H54 (cell line): Measurements from ENCODE around the gene ABCA4.
A peak's percentile ranks its signal among the peaks of the same experiment; 100 is the strongest.
"Not testable (repeated sequence)": the region's sequence is repeated elsewhere in the genome, so short reads cannot be mapped to it uniquely, and the experiment has no call there.

Experiments used
- DNase-seq: peaks from one replicate; pipeline ENCODE4 v3.0.0; 2011; ENCODE audit warnings: low spot score, mixed read lengths; ENCODE audit not compliant: insufficient read length
- FAIRE-seq: peaks from 3 replicates; lab custom pipeline; 2011; peaks lifted over from hg19 to GRCh38; lab: Jason Lieb, UNC
- POLR2A ChIP-seq: IDR thresholded peaks from 2 replicates; pipeline ENCODE4 v1.6.1; 2011; ENCODE audit warnings: low read depth, mild to moderate bottlenecking, low read length

ABCA4 gene

DNA sequence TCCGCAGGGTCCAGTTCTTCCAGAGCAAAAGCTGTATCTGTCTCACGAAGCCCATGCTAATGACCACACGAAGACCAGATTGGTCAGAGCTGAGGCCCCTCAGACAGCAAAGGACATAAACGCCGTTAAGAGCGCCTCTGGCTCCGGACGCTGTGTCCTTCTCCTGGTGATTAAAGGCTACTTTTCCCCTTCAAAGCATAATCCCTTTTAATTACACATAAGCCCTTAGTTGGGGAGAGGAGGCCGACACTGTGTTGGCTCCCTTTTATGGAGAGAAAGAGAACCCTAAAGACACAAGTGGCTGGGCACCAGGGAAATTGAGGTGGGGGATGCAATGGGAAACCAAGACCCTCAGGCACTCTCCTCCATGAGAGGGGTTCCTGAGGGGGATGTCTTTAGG lies at the start of gene ABCA4:
ABCA4 (minus strand) TSS at position 158 of the 400 bp plus-strand sequence; CDS start at position 55, 103 bp downstream.
- TF ChIP-seq POLR2A = no peak
- FAIRE-seq = no peak
- DNase-seq = no peak

DNA sequence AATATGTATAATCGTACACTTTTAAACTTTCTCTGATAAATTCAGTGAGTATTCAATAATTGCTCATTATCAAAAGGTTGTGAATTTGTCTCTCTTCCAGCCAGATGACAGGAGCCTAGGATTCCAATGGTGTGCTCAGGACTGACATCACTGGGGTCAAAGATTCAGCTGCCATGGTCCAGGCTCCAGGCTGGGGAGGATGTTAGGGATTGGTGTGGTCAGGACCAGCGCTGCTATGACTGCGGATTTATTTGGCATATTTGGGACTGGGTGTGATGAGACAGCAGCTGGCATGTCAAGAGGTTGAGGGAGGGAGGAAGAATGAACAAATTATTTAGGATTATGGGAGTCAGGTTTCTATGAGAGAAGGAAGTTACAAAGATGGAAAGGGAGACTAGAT lies 48.2 kb upstream of the ABCA4 start:
- no peak for TF ChIP-seq POLR2A
- no peak for FAIRE-seq
- DNase-seq = no peak

DNA sequence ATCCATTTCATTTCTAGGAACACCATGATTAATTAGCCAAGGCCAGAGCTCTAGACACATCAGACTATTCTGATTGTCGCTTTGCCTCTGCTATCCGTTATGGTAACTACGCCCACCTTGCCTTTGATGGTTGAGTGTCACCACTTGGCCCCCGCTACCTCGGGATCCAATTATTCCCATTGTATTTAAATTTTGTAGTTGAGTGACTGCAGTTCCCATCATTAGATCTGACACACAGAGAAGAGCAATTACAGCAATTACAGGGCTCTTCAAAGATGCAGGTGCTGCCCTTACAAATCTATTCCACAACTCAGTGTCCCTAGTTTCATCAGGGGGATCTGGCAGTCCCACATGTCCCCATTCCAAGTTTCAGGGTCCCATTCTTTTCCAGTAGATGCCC lies 44.9 kb upstream of the ABCA4 start:
- TF ChIP-seq POLR2A = no peak
- FAIRE-seq = no peak
- no peak for DNase-seq

DNA sequence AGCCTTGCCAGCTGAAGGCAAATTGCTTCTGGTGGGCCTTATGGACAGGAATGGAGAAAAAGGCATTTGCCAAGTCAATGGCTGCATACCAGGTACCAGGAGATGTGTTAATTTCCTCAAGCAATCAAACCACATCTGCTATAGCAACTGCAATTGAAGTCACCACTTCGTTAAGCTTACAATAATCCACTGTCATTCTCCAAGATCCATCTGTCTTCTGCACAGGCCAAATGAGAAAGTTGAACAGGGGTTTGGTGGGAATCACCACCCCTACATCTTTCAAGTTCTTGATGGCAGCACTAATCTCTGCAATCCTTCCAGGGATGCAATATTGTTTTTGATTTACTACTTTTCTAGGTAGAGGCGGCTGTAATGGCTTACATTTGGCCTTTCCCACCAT lies 43.9 kb upstream of the ABCA4 start:
- not testable (repeated sequence) for DNase-seq, FAIRE-seq

DNA sequence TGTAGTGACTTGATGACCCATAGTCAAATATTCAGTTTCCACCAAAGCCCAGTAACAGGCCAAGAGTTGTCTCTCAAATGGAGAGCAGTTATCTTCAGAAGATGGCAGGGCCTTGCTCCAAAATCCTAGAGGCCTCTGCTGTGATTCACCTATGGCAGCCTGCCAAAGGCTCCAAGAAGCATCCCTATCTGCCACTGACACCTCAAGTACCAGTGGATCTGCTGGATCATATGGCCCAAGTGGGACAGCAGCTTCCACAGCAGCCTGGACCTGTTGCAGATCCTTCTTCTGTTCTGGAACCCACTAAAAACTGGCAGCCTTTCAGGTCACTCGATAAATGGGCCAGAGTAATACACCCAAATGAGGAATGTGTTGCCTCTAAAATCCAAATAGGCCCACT lies 43.2 kb upstream of the ABCA4 start:
- not testable (repeated sequence) for FAIRE-seq, DNase-seq

DNA sequence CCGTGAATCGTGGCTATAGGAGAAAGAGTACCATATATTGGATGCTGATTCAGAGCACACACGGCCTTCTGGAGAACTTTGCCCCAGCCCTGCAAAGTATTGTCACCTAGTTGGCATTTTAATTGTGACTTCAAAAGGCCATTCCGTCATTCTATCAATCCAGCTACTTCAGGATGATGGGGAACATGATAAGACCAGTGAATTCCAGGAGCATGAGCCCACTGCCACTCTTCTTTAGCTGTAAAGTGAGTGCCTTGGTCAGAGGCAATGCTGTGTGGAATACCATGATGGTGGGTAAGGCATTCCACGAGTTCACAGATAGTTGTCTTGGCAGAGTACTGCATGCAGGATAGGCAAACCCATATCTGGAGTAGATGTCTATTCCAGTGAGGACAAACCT lies 42.3 kb upstream of the ABCA4 start:
- not testable (repeated sequence) for DNase-seq, FAIRE-seq

DNA sequence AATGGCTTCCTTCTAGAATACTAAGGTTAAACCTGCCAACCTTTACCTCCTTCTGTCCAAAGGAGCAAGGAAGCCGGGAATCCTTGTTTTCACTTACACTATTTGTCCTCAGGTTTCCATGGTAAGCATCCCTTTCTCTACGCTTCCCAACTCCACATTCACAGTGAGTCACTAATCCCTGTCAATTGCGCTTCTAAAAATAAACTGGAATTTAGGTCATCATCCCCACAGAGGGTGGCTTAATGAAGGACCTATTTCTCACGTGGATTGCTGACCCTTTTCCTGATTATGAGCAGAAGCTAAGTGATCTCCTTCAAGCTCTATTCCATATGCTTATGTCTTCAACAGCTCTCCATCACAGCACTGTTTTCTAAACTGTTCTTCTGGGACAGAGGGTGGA lies 39.9 kb upstream of the ABCA4 start:
- peak; percentile 23 for DNase-seq
- no peak for TF ChIP-seq POLR2A
- FAIRE-seq = peak; percentile 70

DNA sequence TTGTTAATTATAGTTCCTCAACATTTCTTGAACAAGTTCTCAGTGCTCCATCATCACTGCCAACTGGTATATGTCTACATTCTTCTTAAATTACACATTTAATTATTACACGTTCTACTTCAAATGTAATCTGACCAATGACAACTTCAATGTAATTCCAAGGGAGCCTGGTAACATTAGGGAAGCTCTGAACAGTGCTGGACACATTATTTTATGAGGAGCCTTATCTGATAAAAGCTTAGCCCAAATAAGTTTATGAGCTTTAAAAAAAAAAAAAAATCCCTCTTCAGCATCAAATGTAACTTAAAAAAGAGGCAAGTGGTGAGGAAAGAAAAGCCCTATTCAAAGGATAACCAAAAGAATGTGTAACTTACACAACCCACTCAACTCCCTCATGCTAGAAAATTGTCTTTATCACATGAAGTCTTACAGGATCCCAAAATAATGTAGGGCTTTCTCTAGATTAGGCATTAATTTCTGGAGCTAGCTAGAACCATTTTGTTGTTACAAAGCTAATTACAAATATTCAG lies 35.2 kb upstream of the ABCA4 start:
- DNase-seq (no peak), FAIRE-seq (no peak)
- no peak for TF ChIP-seq POLR2A

DNA sequence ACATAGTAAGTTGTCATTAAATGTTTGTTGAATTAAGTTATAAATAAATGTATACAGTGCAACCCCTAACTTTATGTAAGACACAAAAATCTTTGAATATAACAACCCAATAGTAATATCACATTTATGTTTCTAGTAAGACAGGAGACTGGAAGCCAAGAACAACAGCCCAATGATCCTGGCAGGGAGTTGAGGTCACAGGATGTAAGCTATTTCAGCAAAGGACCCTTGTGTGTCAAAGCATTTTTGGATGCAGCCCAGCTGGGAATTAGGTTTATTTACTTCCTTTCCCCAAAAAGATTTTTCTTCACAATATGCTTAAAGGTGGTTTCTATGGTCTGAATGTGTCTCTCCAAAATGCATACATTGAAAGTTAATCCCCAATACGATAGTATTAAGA lies 34.0 kb upstream of the ABCA4 start:
- TF ChIP-seq POLR2A = no peak
- DNase-seq = no peak
- no peak for FAIRE-seq

DNA sequence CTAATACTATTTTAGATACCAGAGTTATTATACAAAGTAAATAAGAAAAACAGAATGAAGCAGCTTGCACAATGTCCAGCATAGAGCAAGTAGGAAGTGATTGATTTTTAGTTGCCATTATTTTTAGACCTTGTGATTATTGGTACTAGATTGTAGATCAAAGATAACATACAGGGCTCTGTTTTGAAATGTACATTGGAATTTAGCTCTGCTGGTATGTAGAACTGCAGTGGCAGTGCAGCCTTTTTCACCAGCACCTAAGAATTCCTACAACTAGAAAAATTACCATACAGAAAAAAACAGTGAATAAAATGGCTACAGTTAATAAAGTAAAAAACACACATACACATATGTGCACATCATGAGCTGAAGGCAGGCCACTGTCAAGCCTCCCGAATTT lies 32.2 kb upstream of the ABCA4 start:
- DNase-seq (no peak), FAIRE-seq (no peak)
- no peak for TF ChIP-seq POLR2A

DNA sequence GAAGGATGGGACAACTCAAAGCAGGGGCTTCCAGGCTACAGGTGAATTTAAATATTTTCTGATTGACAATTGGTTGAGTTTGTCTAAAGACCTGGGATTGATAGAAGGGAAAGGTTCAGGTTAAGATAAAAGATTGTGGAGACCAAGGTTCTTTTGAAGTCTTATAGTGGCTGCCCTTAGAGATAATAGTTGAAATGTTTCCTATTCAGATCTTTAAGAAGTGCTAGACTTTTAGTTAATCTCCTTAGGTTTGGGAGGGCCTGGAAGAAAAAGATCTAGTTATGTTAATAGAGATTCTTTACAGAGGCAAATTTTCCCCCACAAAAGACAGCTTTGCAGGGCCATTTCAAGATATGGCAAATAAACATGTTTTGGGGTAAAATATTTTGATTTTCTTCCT lies 28.2 kb upstream of the ABCA4 start:
- FAIRE-seq, DNase-seq: not testable (repeated sequence)

DNA sequence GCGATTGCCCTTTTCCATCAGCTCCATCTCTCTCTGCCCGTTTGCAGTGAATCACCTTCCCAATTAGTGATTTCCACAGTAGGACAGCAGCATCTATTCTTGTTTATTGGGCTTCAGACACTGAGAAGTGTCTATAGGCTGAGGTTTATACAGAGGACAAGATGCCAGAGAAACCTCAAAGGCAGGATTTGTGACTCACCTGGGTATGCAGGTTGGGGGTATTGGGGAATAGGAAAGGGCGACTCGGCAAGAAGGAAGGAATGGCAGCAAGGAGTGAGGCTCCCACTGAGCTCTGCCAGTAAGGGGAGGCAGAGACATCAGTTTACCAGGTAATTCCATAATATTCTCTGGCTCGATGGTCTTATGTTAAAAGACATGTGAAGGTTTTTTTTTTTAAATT lies 25.3 kb upstream of the ABCA4 start:
- DNase-seq = no peak
- no peak for FAIRE-seq
- no peak for TF ChIP-seq POLR2A

DNA sequence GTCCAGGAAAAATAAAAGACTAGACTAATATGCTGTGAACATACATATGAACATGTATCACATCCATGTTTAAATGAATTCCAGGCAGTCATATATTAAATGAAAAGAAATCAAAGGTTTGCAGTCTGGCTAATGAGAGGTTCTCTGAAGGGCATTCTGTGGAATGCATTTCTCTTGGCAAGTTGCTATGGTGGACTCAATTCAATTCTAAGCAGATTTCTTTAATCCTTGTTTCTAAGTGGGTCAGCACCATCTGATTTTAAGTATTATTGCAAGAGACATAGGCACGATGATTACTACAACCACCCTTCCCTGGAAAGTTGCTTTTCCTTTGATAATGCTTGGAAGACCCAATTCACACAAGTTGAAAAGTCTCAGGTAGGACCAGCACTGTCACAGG lies 23.9 kb upstream of the ABCA4 start:
- DNase-seq (no peak), FAIRE-seq (no peak)
- no peak for TF ChIP-seq POLR2A

DNA sequence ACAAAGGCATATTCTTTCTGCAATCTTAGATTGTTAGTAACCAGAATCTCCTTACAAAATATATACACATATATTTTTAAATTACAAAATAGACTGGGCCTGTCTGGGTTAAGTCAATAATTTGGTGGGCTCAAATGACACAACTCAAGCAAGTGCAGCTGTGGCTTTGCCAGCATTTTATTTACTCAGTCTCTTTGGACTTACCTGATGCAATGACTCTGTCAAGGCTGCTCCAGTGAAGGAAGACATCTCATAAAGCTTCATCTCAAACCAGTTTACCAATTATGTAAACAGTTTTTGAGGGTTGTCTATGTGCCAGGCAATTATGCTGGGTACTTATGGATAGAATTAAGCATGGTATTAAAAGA lies 22.8 kb upstream of the ABCA4 start:
- FAIRE-seq = no peak
- DNase-seq = no peak
- TF ChIP-seq POLR2A = no peak

DNA sequence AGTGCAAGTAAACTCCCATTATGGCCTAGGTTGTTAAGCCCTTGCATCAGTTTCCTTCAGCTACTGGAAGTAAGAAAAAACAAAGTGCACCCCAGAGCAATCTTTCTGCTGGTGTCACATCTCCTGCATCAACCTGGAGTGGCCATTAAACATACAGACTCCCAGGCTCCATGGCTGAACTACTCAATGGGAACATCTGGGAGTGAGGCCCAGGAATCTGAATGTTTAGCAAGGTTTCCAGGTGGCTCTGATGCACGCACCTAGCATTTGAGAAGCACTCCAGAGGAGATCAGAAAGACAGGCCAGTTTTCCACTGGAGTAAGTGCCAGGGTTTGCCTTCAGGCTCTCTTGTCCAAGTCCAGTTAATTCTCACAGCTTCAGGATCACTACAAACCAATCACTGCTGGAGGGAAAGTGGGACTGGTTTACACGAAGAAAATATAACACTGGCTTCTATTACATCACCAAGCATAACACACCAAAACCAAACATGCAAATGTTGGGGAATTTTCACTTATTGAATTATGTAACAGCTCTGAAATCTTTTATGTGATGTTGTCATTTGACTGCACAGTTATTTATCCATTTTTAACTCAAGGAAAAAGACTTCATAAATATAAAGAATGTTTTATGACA lies 22.3 kb upstream of the ABCA4 start:
- TF ChIP-seq POLR2A = no peak
- no peak for DNase-seq
- peak; percentile 33 for FAIRE-seq

DNA sequence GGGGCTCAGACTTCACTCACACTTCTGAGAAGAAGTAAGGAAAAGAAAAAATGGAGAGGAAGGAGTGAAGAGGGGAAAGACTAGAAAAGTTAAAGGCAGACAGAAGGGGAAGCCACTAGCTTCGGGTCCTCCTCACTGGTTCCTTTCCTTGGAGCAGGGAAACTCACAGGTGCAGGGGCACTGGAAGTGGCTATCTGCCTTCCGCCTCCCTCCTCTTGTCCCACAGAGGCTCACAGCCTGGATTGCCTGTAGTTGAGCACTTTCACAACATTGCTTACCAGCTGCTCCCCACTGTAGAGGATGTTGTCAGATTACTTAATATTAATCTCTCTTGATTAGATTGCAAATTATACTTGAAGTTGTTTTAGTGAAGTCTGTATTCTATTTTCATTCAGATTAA lies 21.6 kb upstream of the ABCA4 start:
- FAIRE-seq (no peak), DNase-seq (no peak)

More for the DNA sequence above, 21.6 kb upstream of the ABCA4 start:
- no peak for TF ChIP-seq POLR2A
